PC-3 (cell line): ENCODE measurements around the gene GSX2. TPM values are rescaled to one million over a fixed set of nuclear protein-coding genes. Genes with fewer than 3 reads are reported as not detected.
A peak's percentile ranks its signal among the peaks of the same experiment; 100 is the strongest.

Experiments used
- ATAC-seq: fragments of 200-7000 bp; cut with Tn5 transposase; 2 replicates; pipeline ENCODE4 v1.9.1; 2020; ENCODE audit warnings: mild to moderate bottlenecking, moderate library complexity
- BruUV-seq: library from RNA; stranded (reverse); fragments of 400-500 nt; replicated peaks from 2 replicates; lab custom pipeline; 2021; lab: Mats Ljungman, UMichigan
- CTCF ChIA-PET: fragments of 300-600 bp; sonication (Branson Sonifier 250); formaldehyde crosslinking; loops from one replicate; lab custom pipeline; 2022; ENCODE audit warnings: antibody characterized with exemption; lab: Charles Lee
- POLR2A ChIA-PET: fragments of 300-600 bp; sonication (Branson Sonifier 250); formaldehyde crosslinking; loops from one replicate; lab custom pipeline; 2022; ENCODE audit warnings: antibody characterized with exemption; ENCODE audit not compliant: unreplicated experiment; lab: Charles Lee
- DNase-seq: peaks from one replicate; pipeline ENCODE4 v3.0.0-alpha.2; 2015
- H2AFZ ChIP-seq: fragments of 300-600 bp; sonication (generic); 2 replicates; pipeline ENCODE4 v1.6.0; 2016; ENCODE audit warnings: antibody characterized with exemption, low read length
- H3F3A ChIP-seq: fragments of 300-600 bp; sonication (generic); one replicate; pipeline ENCODE4 v1.6.0; 2017; ENCODE audit warnings: antibody characterized with exemption, low read length, control low read depth, mild to moderate bottlenecking; ENCODE audit not compliant: unreplicated experiment
- H3K27ac ChIP-seq: fragments of 300-600 bp; sonication (generic); 2 replicates; pipeline ENCODE4 v1.5.1; 2016; ENCODE audit warnings: mild to moderate bottlenecking, low read length
- H3K27me3 ChIP-seq: fragments of 300-600 bp; sonication (generic); 2 replicates; pipeline ENCODE4 v1.6.1; 2016; ENCODE audit warnings: low read length, mixed read lengths
- H3K36me3 ChIP-seq: fragments of 300-600 bp; sonication (generic); 2 replicates; pipeline ENCODE4 v1.6.1; 2016; ENCODE audit warnings: low read depth, mixed run types, low read length, mixed read lengths
- H3K4me1 ChIP-seq: fragments of 300-600 bp; sonication (generic); 2 replicates; pipeline ENCODE4 v1.5.1; 2016; ENCODE audit warnings: low read length; ENCODE audit not compliant: insufficient read depth
- H3K4me2 ChIP-seq: fragments of 300-600 bp; sonication (generic); 2 replicates; pipeline ENCODE4 v1.6.0; 2016; ENCODE audit warnings: low read length
- H3K4me3 ChIP-seq: fragments of 300-600 bp; sonication (generic); 2 replicates; pipeline ENCODE4 v1.5.1; 2016; ENCODE audit warnings: mild to moderate bottlenecking, low read length, mixed read lengths
- H3K79me2 ChIP-seq: fragments of 300-600 bp; sonication (generic); 2 replicates; pipeline ENCODE4 v1.6.1; 2017; ENCODE audit warnings: low read length, mixed read lengths
- H3K9ac ChIP-seq: fragments of 300-600 bp; sonication (generic); 2 replicates; pipeline ENCODE4 v1.6.0; 2016; ENCODE audit warnings: mild to moderate bottlenecking, low read length
- H3K9me2 ChIP-seq: fragments of 300-600 bp; sonication (generic); replicated peaks from 2 replicates; pipeline ENCODE4 v1.6.1; 2016; ENCODE audit warnings: mixed run types, low read length, mixed read lengths
- H3K9me3 ChIP-seq: fragments of 300-600 bp; sonication (generic); 2 replicates; pipeline ENCODE4 v1.6.1; 2016; ENCODE audit warnings: low read length, mixed read lengths
- H4K20me1 ChIP-seq: fragments of 300-600 bp; sonication (generic); 2 replicates; pipeline ENCODE4 v1.6.1; 2016; ENCODE audit warnings: low read length, mixed read lengths
- CTCF ChIP-seq: fragments of 300-600 bp; sonication (generic); conservative IDR thresholded peaks from 2 replicates; pipeline ENCODE4 v1.5.1; 2017; ENCODE audit warnings: antibody characterized with exemption, low read depth, mild to moderate bottlenecking, low read length
- EZH2 ChIP-seq: fragments of 300-600 bp; sonication (generic); IDR thresholded peaks from one replicate; pipeline ENCODE4 v1.6.1; 2017; ENCODE audit warnings: antibody characterized with exemption, mild to moderate bottlenecking, low read length; ENCODE audit not compliant: unreplicated experiment
- EZH2phosphoT487 ChIP-seq: fragments of 300-600 bp; sonication (generic); IDR thresholded peaks from 2 replicates; pipeline ENCODE4 v1.6.1; 2018; ENCODE audit warnings: mild to moderate bottlenecking, antibody characterized with exemption, low read length, borderline replicate concordance
- intact Hi-C: fragments of 100-400 bp; cut with micrococcal nuclease; formaldehyde crosslinking; loops from 2 replicates; pipeline ENCODE4 v1.9.0; 2023
- total RNA-seq: library from RNA; depleted of rRNA; stranded (reverse); fragments of >200 nt; gene quantifications from 2 replicates; pipeline ENCODE4 v1.2.3, GENCODE V29; 2014

GSX2 gene
- total RNA-seq, 1 experiment from 2014 or later: not detected

- Histone ChIP-seq H3F3A (no peaks in the 10 kb centered on the region), H3K4me2 (no peak overlapping the region), H3K4me3 (no peak overlapping the region), H3K79me2 (no peaks in the 10 kb centered on the region), H2AFZ (no peak overlapping the region), H3K36me3 (no peaks in the 10 kb centered on the region), H3K9me2 (no peaks in the 10 kb centered on the region), H3K9ac (no peak overlapping the region), H3K4me1 (peaks cover 12% of the 10 kb centered on the region), H4K20me1 (no peaks in the 10 kb centered on the region), H3K27ac (peak overlapping the region; percentile 39), H3K9me3 (no peaks in the 10 kb centered on the region), H3K27me3 (no peaks in the 10 kb centered on the region)
- POLR2A ChIA-PET: no interaction called here
- intact Hi-C loops: loop anchor here (2.0 kb wide), 1 partner anchor 78 kb away; no protein-coding TSS in a partner anchor
- BruUV-seq: no TSS peak
- DNase-seq: peak; percentile 75
- peak; percentile 93 for ATAC-seq
- TF ChIP-seq EZH2phosphoT487 (no peak), EZH2 (no peak), CTCF (no peak)
- CTCF ChIA-PET: no interaction called here
These were observed 44.8 kb downstream of the GSX2 start for GRCh38 chr4:54144661-54145171.

GRCh38 chr4:54146139-54146538, 46.2 kb downstream of the GSX2 start:
- ChIA-PET CTCF (no interaction called here), POLR2A (interaction anchor here (0.7 kb wide), 1 partner anchor 1430 kb away, joined by 4 read pairs; no protein-coding TSS in a partner anchor)
- H3K4me3 ChIP-seq: no peak overlapping the region
- H3K9me2 ChIP-seq: no peaks in the 10 kb centered on the region
- no peaks in the 10 kb centered on the region for H3K36me3 ChIP-seq
- H3K4me2 ChIP-seq: no peak overlapping the region
- ATAC-seq (no peak), DNase-seq (no peak)
- no peaks in the 10 kb centered on the region for H3K27me3 ChIP-seq
- intact Hi-C loops: no loop called here
- BruUV-seq: no TSS peak
- no peaks in the 10 kb centered on the region for H4K20me1 ChIP-seq
- H3K4me1 ChIP-seq: peaks cover 12% of the 10 kb centered on the region
- H3K9me3 ChIP-seq: no peaks in the 10 kb centered on the region
- no peaks in the 10 kb centered on the region for H3K79me2 ChIP-seq
- H2AFZ ChIP-seq: no peak overlapping the region
- H3K9ac ChIP-seq: no peak overlapping the region
- TF ChIP-seq EZH2 (no peak), EZH2phosphoT487 (no peak), CTCF (no peak)
- H3F3A ChIP-seq: no peaks in the 10 kb centered on the region
- no peak overlapping the region for H3K27ac ChIP-seq

- Histone ChIP-seq H4K20me1 (no peaks in the 10 kb centered on the region), H3K79me2 (no peaks in the 10 kb centered on the region), H3K27me3 (no peaks in the 10 kb centered on the region), H3K36me3 (no peaks in the 10 kb centered on the region), H3K4me1 (peaks cover 12% of the 10 kb centered on the region), H2AFZ (no peak overlapping the region), H3K4me3 (no peak overlapping the region), H3F3A (no peaks in the 10 kb centered on the region), H3K9me2 (no peaks in the 10 kb centered on the region), H3K27ac (no peak overlapping the region), H3K9ac (no peak overlapping the region), H3K9me3 (no peaks in the 10 kb centered on the region), H3K4me2 (no peak overlapping the region)
- no TSS peak for BruUV-seq
- ChIA-PET CTCF (no interaction called here), POLR2A (no interaction called here)
- TF ChIP-seq EZH2phosphoT487 (no peak), CTCF (no peak), EZH2 (no peak)
- ATAC-seq: no peak
- no peak for DNase-seq
- intact Hi-C loops: no loop called here
These were observed 49.4 kb downstream of the GSX2 start for GRCh38 chr4:54149323-54149722.
